ENCODE results near the gene TMEM218. TPM values are rescaled to one million over a fixed set of nuclear protein-coding genes. Genes with fewer than 3 reads are reported as not detected.

TMEM218 gene
- total RNA-seq, 1 donor from 2014 or later = 19.0 TPM

GRCh38 chr11:125072961-125073590, 38.4 kb downstream of the TMEM218 start:
- Histone ChIP-seq H3K4me3 (no peak overlapping the region), H3K36me3 (no peaks in the 10 kb centered on the region), H3K27me3 (no peaks in the 10 kb centered on the region), H3K27ac (peak overlapping the region; percentile 51), H3K4me1 (peaks cover 10% of the 10 kb centered on the region), H3K9me3 (no peaks in the 10 kb centered on the region)
- intact Hi-C loops (cut with DNase I) = no loop called here
- ATAC-seq (no peak), DNase-seq (peak; percentile 58)
- no peak for TF ChIP-seq CTCF (IDR thresholded peaks at IDR 0.05)

GRCh38 chr11:125072218-125072960, 39.0 kb downstream of the TMEM218 start:
- H3K27ac ChIP-seq = peak overlapping the region; percentile 51
- no peaks in the 10 kb centered on the region for H3K9me3 ChIP-seq
- H3K4me1 ChIP-seq = peaks cover 10% of the 10 kb centered on the region
- DNase-seq = peak; percentile 55
- H3K36me3 ChIP-seq = no peaks in the 10 kb centered on the region
- no peaks in the 10 kb centered on the region for H3K27me3 ChIP-seq
- TF ChIP-seq CTCF (IDR thresholded peaks at IDR 0.05) = no peak
- intact Hi-C loops (cut with DNase I) = no loop called here
- peak; percentile 67 for ATAC-seq
- no peak overlapping the region for H3K4me3 ChIP-seq

GRCh38 chr11:125071846-125072217, 39.6 kb downstream of the TMEM218 start:
- H3K27me3 ChIP-seq = no peaks in the 10 kb centered on the region
- intact Hi-C loops (cut with DNase I) = no loop called here
- peaks cover 10% of the 10 kb centered on the region for H3K4me1 ChIP-seq
- DNase-seq = peak; percentile 45
- no peaks in the 10 kb centered on the region for H3K36me3 ChIP-seq
- no peaks in the 10 kb centered on the region for H3K9me3 ChIP-seq
- H3K4me3 ChIP-seq = no peak overlapping the region
- H3K27ac ChIP-seq = peak overlapping the region; percentile 51
- ATAC-seq = no peak
- no peak for TF ChIP-seq CTCF (IDR thresholded peaks at IDR 0.05)

GRCh38 chr11:125071435-125071834, 40.0 kb downstream of the TMEM218 start:
- DNase-seq (no peak), ATAC-seq (no peak)
- Histone ChIP-seq H3K36me3 (no peaks in the 10 kb centered on the region), H3K4me3 (no peak overlapping the region), H3K4me1 (peaks cover 10% of the 10 kb centered on the region), H3K27me3 (no peaks in the 10 kb centered on the region), H3K27ac (peak overlapping the region; percentile 51), H3K9me3 (no peaks in the 10 kb centered on the region)
- TF ChIP-seq CTCF (IDR thresholded peaks at IDR 0.05) = no peak
- intact Hi-C loops (cut with DNase I) = no loop called here

GRCh38 chr11:125070699-125071254, 40.6 kb downstream of the TMEM218 start:
- H3K4me1 ChIP-seq = peaks cover 10% of the 10 kb centered on the region
- no peaks in the 10 kb centered on the region for H3K9me3 ChIP-seq
- peaks cover 6% of the 10 kb centered on the region for H3K27me3 ChIP-seq
- no peaks in the 10 kb centered on the region for H3K36me3 ChIP-seq
- TF ChIP-seq CTCF (IDR thresholded peaks at IDR 0.05) = no peak
- H3K4me3 ChIP-seq = no peak overlapping the region
- peak overlapping the region; percentile 51 for H3K27ac ChIP-seq
- intact Hi-C loops (cut with DNase I) = no loop called here
- peak; percentile 89 for DNase-seq
- ATAC-seq = peak; percentile 92
